ENCODE results near the gene CLCNKB.

CLCNKB gene

GRCh38 chr1:16077406-16078245, 34.0 kb downstream of the CLCNKB start:
- DNase-seq, result no peak

GRCh38 chr1:16078925-16079656, 35.5 kb downstream of the CLCNKB start:
- peak; percentile 80 for DNase-seq

- DNase-seq, result no peak
Measured at GRCh38 chr1:16080422-16081150, 37.0 kb downstream of the CLCNKB start.

GRCh38 chr1:16081636-16082035, 38.1 kb downstream of the CLCNKB start:
- no peak for DNase-seq

GRCh38 chr1:16082283-16083038, 38.9 kb downstream of the CLCNKB start:
- peak; percentile 21 for DNase-seq

GRCh38 chr1:16083486-16083885, 39.9 kb downstream of the CLCNKB start:
- no peak for DNase-seq

GRCh38 chr1:16085522-16085921, 41.9 kb downstream of the CLCNKB start:
- DNase-seq, result no peak

- DNase-seq, result no peak
Measured at GRCh38 chr1:16087733-16088132, 44.2 kb downstream of the CLCNKB start.

GRCh38 chr1:16088351-16088911, 44.8 kb downstream of the CLCNKB start:
- DNase-seq, result no peak

GRCh38 chr1:16088996-16089395, 45.4 kb downstream of the CLCNKB start:
- DNase-seq, result no peak

GRCh38 chr1:16090076-16090826, 46.7 kb downstream of the CLCNKB start:
- DNase-seq, result no peak

GRCh38 chr1:16091296-16091695, 47.7 kb downstream of the CLCNKB start:
- no peak for DNase-seq

- no peak for DNase-seq
Measured at GRCh38 chr1:16092097-16092922, 48.7 kb downstream of the CLCNKB start.

- DNase-seq, result no peak
Measured at GRCh38 chr1:16092923-16093511, 49.4 kb downstream of the CLCNKB start.

- DNase-seq, result no peak
Measured at GRCh38 chr1:16093611-16094010, 50.0 kb downstream of the CLCNKB start.

- no peak for DNase-seq
Measured at GRCh38 chr1:16094453-16095158, 51.0 kb downstream of the CLCNKB start.

- DNase-seq, result no peak
Measured at GRCh38 chr1:16095447-16095846, 51.9 kb downstream of the CLCNKB start.

- DNase-seq, result no peak
Measured at GRCh38 chr1:16099412-16099811, 55.8 kb downstream of the CLCNKB start.

- DNase-seq, result no peak
Measured at GRCh38 chr1:16101623-16102022, 58.0 kb downstream of the CLCNKB start.
